Progenitor cell of endocrine pancreas (in vitro differentiated cells): ENCODE data around the gene UBR3. TPM values are rescaled to one million over a fixed set of nuclear protein-coding genes. Genes with fewer than 3 reads are reported as not detected.
"Not testable (repeated sequence)": the region's sequence is repeated elsewhere in the genome, so short reads cannot be mapped to it uniquely, and the experiment has no call there.

ENCODE experiments used
- DNase-seq: peaks from one replicate; pipeline ENCODE4 v3.0.0; 2021; ENCODE audit warnings: low spot score; ENCODE audit not compliant: unreplicated experiment
- H3K27ac Mint-ChIP-seq: 2 replicates; pipeline ENCODE4 v1.8.0; 2021; ENCODE audit warnings: mild to moderate bottlenecking, moderate library complexity, mixed read lengths
- H3K27me3 Mint-ChIP-seq: 2 replicates; pipeline ENCODE4 v1.8.0; 2021; ENCODE audit warnings: mixed read lengths
- H3K36me3 Mint-ChIP-seq: 2 replicates; pipeline ENCODE4 v1.8.0; 2022; ENCODE audit warnings: mixed read lengths; ENCODE audit not compliant: insufficient read depth
- H3K4me1 Mint-ChIP-seq: 2 replicates; pipeline ENCODE4 v1.8.0; 2021; ENCODE audit warnings: low read depth, mixed read lengths
- H3K4me3 Mint-ChIP-seq: 2 replicates; pipeline ENCODE4 v1.8.0; 2021; ENCODE audit warnings: low read depth, mild to moderate bottlenecking, moderate library complexity, mixed read lengths
- H3K9me3 Mint-ChIP-seq: 2 replicates; pipeline ENCODE4 v1.8.0; 2021; ENCODE audit warnings: low read depth, mixed read lengths
- total RNA-seq: library from RNA; stranded (reverse); gene quantifications from 2 replicates; pipeline ENCODE4 v1.2.1, GENCODE V29; 2021
- TF ChIP-seq, protein P1 (sequence below): fragments of 200-600 bp; sonication (generic); IDR thresholded peaks from one replicate; pipeline ENCODE4 v1.5.0; 2021; ENCODE audit warnings: antibody characterized with exemption, mild to moderate bottlenecking; ENCODE audit not compliant: unreplicated experiment

Gene UBR3
- total RNA-seq, 1 donor from 2014 or later, result 36.9 TPM

DNA sequence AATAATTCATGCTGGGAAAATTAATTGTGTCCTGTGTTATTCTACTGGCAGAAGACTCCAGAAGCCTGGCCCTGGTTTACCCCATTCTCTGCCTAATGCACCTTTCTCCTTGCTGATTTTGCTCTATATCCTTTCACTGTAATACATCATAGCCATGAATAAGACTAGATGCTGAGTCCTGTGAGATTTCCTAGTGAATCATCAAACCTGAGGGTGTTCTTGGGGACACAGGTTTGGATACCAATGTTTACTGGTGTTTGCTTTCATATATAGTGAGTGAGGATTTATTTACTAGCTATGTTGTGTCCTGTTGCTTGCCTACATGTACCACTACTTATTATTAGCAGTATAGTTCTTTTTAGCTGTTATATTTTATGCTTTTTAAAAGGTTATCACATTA, 9.0 kb upstream of the UBR3 start:
- Mint-ChIP-seq H3K4me1 (peaks cover 4% of the 10 kb centered on the region), H3K27me3 (no peaks in the 10 kb centered on the region), H3K4me3 (no peak overlapping the region), H3K9me3 (peaks cover 3% of the 10 kb centered on the region), H3K36me3 (peaks cover 38% of the 10 kb centered on the region), H3K27ac (no peak overlapping the region)
- no peak for DNase-seq
- TF ChIP-seq, protein P1, sequence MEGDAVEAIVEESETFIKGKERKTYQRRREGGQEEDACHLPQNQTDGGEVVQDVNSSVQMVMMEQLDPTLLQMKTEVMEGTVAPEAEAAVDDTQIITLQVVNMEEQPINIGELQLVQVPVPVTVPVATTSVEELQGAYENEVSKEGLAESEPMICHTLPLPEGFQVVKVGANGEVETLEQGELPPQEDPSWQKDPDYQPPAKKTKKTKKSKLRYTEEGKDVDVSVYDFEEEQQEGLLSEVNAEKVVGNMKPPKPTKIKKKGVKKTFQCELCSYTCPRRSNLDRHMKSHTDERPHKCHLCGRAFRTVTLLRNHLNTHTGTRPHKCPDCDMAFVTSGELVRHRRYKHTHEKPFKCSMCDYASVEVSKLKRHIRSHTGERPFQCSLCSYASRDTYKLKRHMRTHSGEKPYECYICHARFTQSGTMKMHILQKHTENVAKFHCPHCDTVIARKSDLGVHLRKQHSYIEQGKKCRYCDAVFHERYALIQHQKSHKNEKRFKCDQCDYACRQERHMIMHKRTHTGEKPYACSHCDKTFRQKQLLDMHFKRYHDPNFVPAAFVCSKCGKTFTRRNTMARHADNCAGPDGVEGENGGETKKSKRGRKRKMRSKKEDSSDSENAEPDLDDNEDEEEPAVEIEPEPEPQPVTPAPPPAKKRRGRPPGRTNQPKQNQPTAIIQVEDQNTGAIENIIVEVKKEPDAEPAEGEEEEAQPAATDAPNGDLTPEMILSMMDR, result no peak

DNA sequence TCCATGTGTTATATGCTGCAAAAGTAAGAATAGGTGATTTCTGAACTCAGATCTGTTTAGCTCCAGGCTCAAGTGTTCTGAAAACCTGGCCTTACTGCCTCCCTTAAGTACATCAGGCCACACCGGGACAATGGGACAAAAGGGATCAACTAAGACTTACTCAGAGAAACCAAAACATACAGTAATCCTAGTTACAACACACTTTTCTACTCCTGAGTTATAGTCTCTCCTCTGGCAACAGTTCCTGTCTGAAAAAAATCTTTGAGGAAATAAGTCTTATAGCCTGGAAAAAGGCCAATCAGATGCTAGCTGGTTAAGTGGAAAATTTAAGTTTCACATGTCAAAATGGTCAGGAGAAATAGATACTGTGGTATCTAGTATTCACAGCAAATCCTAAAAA, 8.1 kb upstream of the UBR3 start:
- H3K4me3 Mint-ChIP-seq, result no peak overlapping the region
- TF ChIP-seq, protein P1, result no peak
- peaks cover 36% of the 10 kb centered on the region for H3K36me3 Mint-ChIP-seq
- DNase-seq, result no peak
- no peaks in the 10 kb centered on the region for H3K27me3 Mint-ChIP-seq
- peaks cover 3% of the 10 kb centered on the region for H3K9me3 Mint-ChIP-seq
- peaks cover 9% of the 10 kb centered on the region for H3K4me1 Mint-ChIP-seq
- no peak overlapping the region for H3K27ac Mint-ChIP-seq

DNA sequence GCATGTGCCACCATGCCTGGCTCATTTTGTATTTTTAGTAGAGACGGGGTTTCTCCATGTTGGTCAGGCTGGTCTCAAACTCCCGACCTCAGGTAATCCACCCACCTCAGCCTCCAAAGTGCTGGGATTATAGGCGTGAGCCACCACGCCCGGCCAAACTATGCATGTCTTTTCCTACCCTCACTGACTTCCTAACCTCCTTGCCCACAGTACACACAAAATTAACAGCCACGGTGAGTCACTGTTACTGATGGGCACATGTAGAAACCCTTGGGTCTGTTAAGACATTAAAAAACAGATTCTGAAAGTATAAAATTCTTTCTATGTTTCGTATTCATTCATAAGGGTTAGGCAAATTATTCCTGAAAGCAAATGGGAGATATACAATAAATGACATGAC, 7.2 kb upstream of the UBR3 start:
- not testable (repeated sequence) for H3K4me3 Mint-ChIP-seq, H3K27me3 Mint-ChIP-seq, H3K9me3 Mint-ChIP-seq, H3K4me1 Mint-ChIP-seq, DNase-seq, H3K27ac Mint-ChIP-seq
- H3K36me3 Mint-ChIP-seq, result peaks cover 32% of the 10 kb centered on the region

DNA sequence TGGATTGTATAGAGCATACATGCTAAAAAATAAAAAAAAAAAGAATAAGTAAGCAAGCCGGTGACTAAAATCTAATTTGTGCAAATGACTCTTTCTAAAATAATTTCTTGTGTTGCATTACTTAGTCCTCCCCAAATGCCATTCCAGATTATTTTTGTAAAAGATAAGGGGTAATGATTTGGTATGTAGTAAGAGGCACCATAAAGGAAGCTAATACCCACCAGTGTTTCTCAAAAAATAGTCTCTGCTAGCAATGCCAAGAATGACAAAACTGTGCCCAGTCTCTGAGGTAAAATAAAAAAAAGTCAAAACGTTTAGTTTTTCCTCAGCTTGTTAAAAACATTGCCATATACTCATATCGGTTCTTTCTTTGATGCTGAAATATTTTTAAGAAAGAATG, 5.2 kb upstream of the UBR3 start:
- TF ChIP-seq, protein P1, result no peak
- Mint-ChIP-seq H3K27me3 (no peaks in the 10 kb centered on the region), H3K27ac (no peak overlapping the region), H3K9me3 (peaks cover 2% of the 10 kb centered on the region), H3K36me3 (peaks cover 15% of the 10 kb centered on the region), H3K4me1 (peaks cover 9% of the 10 kb centered on the region), H3K4me3 (no peak overlapping the region)
- no peak for DNase-seq

DNA sequence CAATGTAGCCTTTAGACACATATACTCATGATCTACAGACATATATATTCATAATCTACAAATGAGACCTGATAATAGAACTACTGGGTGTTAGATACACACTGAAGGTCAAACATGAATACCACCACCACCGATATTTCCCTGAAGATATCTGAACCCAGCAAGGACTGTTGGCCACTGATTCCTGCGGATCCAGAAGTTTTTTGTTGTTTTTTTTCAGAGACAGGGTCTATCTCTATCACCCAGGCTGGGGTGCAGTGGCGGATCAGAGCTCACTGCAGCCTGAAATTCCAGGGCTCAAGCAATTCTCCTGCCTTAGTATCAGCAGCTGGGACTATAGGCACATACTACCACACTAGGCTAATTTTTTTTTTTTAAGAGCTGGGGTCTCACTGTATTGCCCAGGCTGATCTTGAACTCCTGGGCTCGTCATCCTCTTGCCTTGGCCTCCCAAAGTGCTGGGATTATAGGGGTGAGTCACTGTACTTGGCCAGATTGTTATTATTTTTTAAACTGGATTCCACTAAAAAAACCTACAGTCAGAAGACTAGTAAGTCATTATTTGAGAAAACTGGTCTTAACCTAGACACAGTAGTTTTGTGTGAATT, 4.4 kb upstream of the UBR3 start:
- Mint-ChIP-seq H3K4me3 (peak overlapping the region; percentile 58), H3K36me3 (peaks cover 8% of the 10 kb centered on the region), H3K27ac (peak overlapping the region; percentile 57), H3K9me3 (no peaks in the 10 kb centered on the region), H3K4me1 (peaks cover 9% of the 10 kb centered on the region), H3K27me3 (no peaks in the 10 kb centered on the region)
- TF ChIP-seq, protein P1, result no peak
- DNase-seq, result no peak

DNA sequence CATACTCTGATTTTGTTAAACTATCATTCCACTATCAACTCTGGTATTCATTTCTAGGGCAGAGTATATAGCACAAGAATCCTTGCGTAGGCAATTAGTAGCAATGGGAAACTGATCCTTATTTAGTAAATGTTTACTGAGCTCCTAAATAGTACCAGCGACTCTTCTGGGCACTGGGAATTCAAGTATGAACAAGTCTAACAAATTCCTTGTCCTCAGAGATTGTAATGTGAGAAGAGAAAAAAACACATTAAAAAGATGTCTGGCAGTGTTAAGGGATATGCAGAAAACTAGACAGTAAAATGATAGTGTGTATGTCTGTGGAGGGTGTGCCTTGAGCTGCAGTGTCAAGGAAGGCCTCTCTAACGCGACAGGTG, 3.3 kb upstream of the UBR3 start:
- peak overlapping the region; percentile 94 for H3K27ac Mint-ChIP-seq
- no peak for DNase-seq
- peaks cover 17% of the 10 kb centered on the region for H3K4me1 Mint-ChIP-seq
- H3K36me3 Mint-ChIP-seq, result peaks cover 4% of the 10 kb centered on the region
- H3K27me3 Mint-ChIP-seq, result no peaks in the 10 kb centered on the region
- peak overlapping the region; percentile 76 for H3K4me3 Mint-ChIP-seq
- TF ChIP-seq, protein P1, result no peak
- H3K9me3 Mint-ChIP-seq, result no peaks in the 10 kb centered on the region
